ENCODE measurements around the gene SLC7A1. TPM values are rescaled to one million over a fixed set of nuclear protein-coding genes. Genes with fewer than 3 reads are reported as not detected.

SLC7A1 gene
- total and polyA plus RNA-seq, 2 donors (not counting 3 experiments of a cell fraction or from before 2014, with no cell fraction given), result 21.0 to 79.3 TPM

DNA sequence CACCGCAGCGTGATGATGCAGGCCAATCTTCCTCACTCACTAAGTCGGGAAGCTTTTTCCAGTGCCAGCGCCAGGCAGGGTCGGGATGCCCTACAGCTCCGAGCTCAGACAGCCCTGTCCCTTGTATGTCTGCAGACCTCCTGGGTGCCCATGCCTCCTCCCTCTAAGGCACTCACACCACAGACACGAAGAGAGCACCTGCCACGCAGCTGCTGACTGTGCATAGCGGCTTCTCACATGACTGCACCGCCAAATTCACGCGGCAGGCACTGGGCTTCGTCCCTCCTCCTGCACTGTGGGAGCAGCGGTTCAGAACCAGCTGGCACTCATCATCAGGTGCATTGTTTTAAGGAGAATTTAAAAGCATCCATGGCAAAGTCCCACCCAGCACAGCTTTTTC lies 88.1 kb downstream of the SLC7A1 start:
- no TSS peak for BruUV-seq (replicated peaks)
- no peak overlapping the region for H2AFZ ChIP-seq (ENCODE audit: low read depth, low read length)
- TF ChIP-seq JUN (IDR thresholded peaks at IDR 0.05; ENCODE audit: borderline replicate concordance, insufficient read depth, insufficient read length, low read depth), result no peak
- no peak for TF ChIP-seq GATA2 (IDR thresholded peaks at IDR 0.05; ENCODE audit: insufficient read depth, insufficient read length, low read depth, low read length)
- no peak for TF ChIP-seq MYC (IDR thresholded peaks at IDR 0.05; ENCODE audit: low read depth, low read length)
- no peak for TF ChIP-seq POLR2AphosphoS5 (IDR thresholded peaks at IDR 0.05; ENCODE audit: insufficient read depth, low read depth, low read length)
- TF ChIP-seq, protein P1, sequence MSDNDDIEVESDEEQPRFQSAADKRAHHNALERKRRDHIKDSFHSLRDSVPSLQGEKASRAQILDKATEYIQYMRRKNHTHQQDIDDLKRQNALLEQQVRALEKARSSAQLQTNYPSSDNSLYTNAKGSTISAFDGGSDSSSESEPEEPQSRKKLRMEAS (IDR thresholded peaks at IDR 0.05; ENCODE audit: insufficient read depth, insufficient read length), result no peak
- H3K27me3 ChIP-seq (ENCODE audit: control insufficient read depth in 2 of 2, insufficient read depth in 2 of 2, low read length in 2 of 2), result peaks cover 7 to 12% of the 10 kb centered on the region in 2 experiments
- H3K27ac ChIP-seq (ENCODE audit: insufficient read depth, low read depth, low read length), result no peak overlapping the region
- dilution Hi-C loops (cut with MboI; ENCODE audit: extremely low pct_ligation_motif_present, low sequenced_read_pairs), result no loop called here
- H3K4me1 ChIP-seq (ENCODE audit: control insufficient read depth, extremely low read depth, insufficient read depth, low read length), result no peaks in the 10 kb centered on the region
- H3K36me3 ChIP-seq (ENCODE audit: control insufficient read depth in 2 of 2, extremely low read depth in 1 of 2, insufficient read depth in 2 of 2, low read length in 2 of 2), result no peaks in the 10 kb centered on the region
- no peaks in the 10 kb centered on the region for H3K9me3 ChIP-seq (replicated peaks; ENCODE audit: control insufficient read depth, insufficient read depth, low read length)
- DNase-seq (ENCODE audit: low read depth, low spot score), result no peak
- H3K9ac ChIP-seq (replicated peaks; ENCODE audit: extremely low read depth, insufficient read depth, low read length), result no peak overlapping the region
- H3K4me3 ChIP-seq (replicated peaks in 1 of 3; ENCODE audit: insufficient read depth in 1 of 3, low read depth in 1 of 3, low read length in 3 of 3), result no peak overlapping the region
- no peaks in the 10 kb centered on the region for H3K79me2 ChIP-seq (ENCODE audit: control insufficient read depth, insufficient read depth, low read length)
- intact Hi-C loops (cut with micrococcal nuclease), result no loop called here
- H3K9me1 ChIP-seq (replicated peaks; ENCODE audit: control insufficient read depth, extremely low read depth, insufficient read depth, low read length), result no peaks in the 10 kb centered on the region
- no peaks in the 10 kb centered on the region for H4K20me1 ChIP-seq (replicated peaks; ENCODE audit: control insufficient read depth, extremely low read depth, insufficient read depth, low read length)
- POLR2A ChIA-PET, result no interaction called here
- FAIRE-seq, result no peak
- H3K4me2 ChIP-seq (ENCODE audit: insufficient read depth, low read length), result no peak overlapping the region
- CTCF ChIA-PET, result interaction anchor here (1.1 to 10.8 kb wide), 16 partner anchors 9 to 608 kb away, joined by 3 to 301 read pairs (median 14); partner anchors contain the start of gene UBL3

DNA sequence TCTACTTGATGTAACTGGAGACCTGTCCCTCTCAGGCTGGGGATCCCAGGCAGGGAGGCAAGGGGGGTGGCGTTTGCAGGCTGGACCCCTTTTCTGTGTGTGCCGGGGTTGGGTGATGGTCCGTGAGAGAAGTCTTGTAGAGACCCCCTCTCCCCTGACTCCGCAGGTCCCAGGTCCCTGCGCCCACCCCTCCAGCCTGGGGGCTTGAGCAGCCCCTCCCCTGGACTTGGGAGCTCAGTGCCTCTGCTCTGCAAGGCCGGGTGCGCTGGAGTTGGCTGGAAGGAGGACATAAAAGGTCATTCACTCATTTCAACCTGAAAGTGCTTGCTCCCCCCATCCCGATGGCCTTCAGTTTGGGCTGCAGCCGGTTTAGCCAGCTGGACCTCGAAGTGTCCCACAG lies 89.5 kb downstream of the SLC7A1 start:
- Histone ChIP-seq H3K36me3 (ENCODE audit: control insufficient read depth in 2 of 2, extremely low read depth in 1 of 2, insufficient read depth in 2 of 2, low read length in 2 of 2) (no peaks in the 10 kb centered on the region), H3K9me3 (replicated peaks; ENCODE audit: control insufficient read depth, insufficient read depth, low read length) (no peaks in the 10 kb centered on the region), H3K79me2 (ENCODE audit: control insufficient read depth, insufficient read depth, low read length) (no peaks in the 10 kb centered on the region), H3K9me1 (replicated peaks; ENCODE audit: control insufficient read depth, extremely low read depth, insufficient read depth, low read length) (no peaks in the 10 kb centered on the region), H3K27ac (ENCODE audit: insufficient read depth, low read depth, low read length) (no peak overlapping the region), H3K9ac (replicated peaks; ENCODE audit: extremely low read depth, insufficient read depth, low read length) (no peak overlapping the region), H3K4me2 (ENCODE audit: insufficient read depth, low read length) (no peak overlapping the region), H4K20me1 (replicated peaks; ENCODE audit: control insufficient read depth, extremely low read depth, insufficient read depth, low read length) (no peaks in the 10 kb centered on the region), H3K4me3 (replicated peaks in 1 of 3; ENCODE audit: insufficient read depth in 1 of 3, low read depth in 1 of 3, low read length in 3 of 3) (no peak overlapping the region), H3K27me3 (ENCODE audit: control insufficient read depth in 2 of 2, insufficient read depth in 2 of 2, low read length in 2 of 2) (peaks cover 7 to 12% of the 10 kb centered on the region in 2 experiments), H3K4me1 (ENCODE audit: control insufficient read depth, extremely low read depth, insufficient read depth, low read length) (no peaks in the 10 kb centered on the region), H2AFZ (ENCODE audit: low read depth, low read length) (no peak overlapping the region)
- DNase-seq (ENCODE audit: low read depth, low spot score) (no peak), FAIRE-seq (no peak)
- ChIA-PET CTCF (interaction anchor here (1.0 to 10.8 kb wide), 3 partner anchors 201 to 609 kb away, joined by 4 to 301 read pairs (median 58); no protein-coding TSS in a partner anchor), POLR2A (no interaction called here)
- dilution Hi-C loops (cut with MboI; ENCODE audit: extremely low pct_ligation_motif_present, low sequenced_read_pairs), result no loop called here
- no TSS peak for BruUV-seq (replicated peaks)
- intact Hi-C loops (cut with micrococcal nuclease), result no loop called here
- TF ChIP-seq POLR2A (IDR thresholded peaks at IDR 0.05; ENCODE audit: low read depth, low read length), result no peak
- TF ChIP-seq, protein P2, sequence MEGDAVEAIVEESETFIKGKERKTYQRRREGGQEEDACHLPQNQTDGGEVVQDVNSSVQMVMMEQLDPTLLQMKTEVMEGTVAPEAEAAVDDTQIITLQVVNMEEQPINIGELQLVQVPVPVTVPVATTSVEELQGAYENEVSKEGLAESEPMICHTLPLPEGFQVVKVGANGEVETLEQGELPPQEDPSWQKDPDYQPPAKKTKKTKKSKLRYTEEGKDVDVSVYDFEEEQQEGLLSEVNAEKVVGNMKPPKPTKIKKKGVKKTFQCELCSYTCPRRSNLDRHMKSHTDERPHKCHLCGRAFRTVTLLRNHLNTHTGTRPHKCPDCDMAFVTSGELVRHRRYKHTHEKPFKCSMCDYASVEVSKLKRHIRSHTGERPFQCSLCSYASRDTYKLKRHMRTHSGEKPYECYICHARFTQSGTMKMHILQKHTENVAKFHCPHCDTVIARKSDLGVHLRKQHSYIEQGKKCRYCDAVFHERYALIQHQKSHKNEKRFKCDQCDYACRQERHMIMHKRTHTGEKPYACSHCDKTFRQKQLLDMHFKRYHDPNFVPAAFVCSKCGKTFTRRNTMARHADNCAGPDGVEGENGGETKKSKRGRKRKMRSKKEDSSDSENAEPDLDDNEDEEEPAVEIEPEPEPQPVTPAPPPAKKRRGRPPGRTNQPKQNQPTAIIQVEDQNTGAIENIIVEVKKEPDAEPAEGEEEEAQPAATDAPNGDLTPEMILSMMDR (IDR thresholded peaks at IDR 0.05; ENCODE audit: extremely low read depth in 1 of 2, insufficient read depth in 1 of 2, low read depth in 1 of 2, low read length in 2 of 2), result no peak

Data from endothelial cell of umbilical vein (primary cell).